H1 (cell line): Measurements from ENCODE around the gene GP2. TPM values are rescaled to one million over a fixed set of nuclear protein-coding genes. Genes with fewer than 3 reads are reported as not detected.

ENCODE experiments used
- CTCF ChIA-PET: fragments of 300-600 bp; sonication (Branson Sonifier 250); formaldehyde crosslinking; loops from one replicate; lab custom pipeline; 2021; ENCODE audit not compliant: partially characterized antibody; lab: Charles Lee
- POLR2A ChIA-PET: fragments of 300-600 bp; sonication (Branson Sonifier 250); formaldehyde crosslinking; loops from one replicate; lab custom pipeline; 2021; ENCODE audit warnings: inconsistent platforms; ENCODE audit not compliant: partially characterized antibody; lab: Charles Lee
- DNase-seq, 2 experiments: peaks; one replicate each; pipeline versions ENCODE4 v3.0.0 to v3.0.0-alpha.2; 2010 to 2022; ENCODE audit warnings: low spot score in 2 of 2, low read depth in 1 of 2, mixed read lengths in 1 of 2
- FAIRE-seq: peaks from 2 replicates; lab custom pipeline; 2011; peaks lifted over from hg19 to GRCh38; lab: Jason Lieb, UNC
- H2AFZ ChIP-seq: 2 replicates; pipeline ENCODE4 v1.8.1; 2012; ENCODE audit warnings: low read length, inconsistent platforms
- H2AK5ac ChIP-seq: 2 replicates; pipeline ENCODE4 v1.6.1; 2013; ENCODE audit warnings: low read depth, low read length
- H2BK120ac ChIP-seq: replicated peaks from 2 replicates; pipeline ENCODE3; 2013; ENCODE audit warnings: low read depth, low read length, inconsistent platforms
- H2BK12ac ChIP-seq: 2 replicates; pipeline ENCODE4 v1.6.1; 2013; ENCODE audit warnings: low read depth, low read length
- H2BK15ac ChIP-seq: 2 replicates; pipeline ENCODE4 v1.6.1; 2013; ENCODE audit warnings: low read length
- H2BK20ac ChIP-seq: 2 replicates; pipeline ENCODE4 v1.6.1; 2013; ENCODE audit warnings: low read length
- H2BK5ac ChIP-seq: 2 replicates; pipeline ENCODE4 v1.6.1; 2013; ENCODE audit warnings: low read depth, low read length
- H3K14ac ChIP-seq: 2 replicates; pipeline ENCODE4 v1.6.1; 2013; ENCODE audit warnings: inconsistent platforms; ENCODE audit not compliant: insufficient read length
- H3K18ac ChIP-seq: 2 replicates; pipeline ENCODE4 v1.6.1; 2013; ENCODE audit warnings: low read length; ENCODE audit errors: extremely low read depth
- H3K23ac ChIP-seq: 2 replicates; pipeline ENCODE4 v1.6.1; 2013; ENCODE audit warnings: inconsistent platforms; ENCODE audit not compliant: insufficient read length
- H3K23me2 ChIP-seq: 2 replicates; pipeline ENCODE4 v1.6.1; 2013; ENCODE audit warnings: low read depth, low read length
- H3K27ac ChIP-seq: 2 replicates; pipeline ENCODE4 v1.6.1; 2011; ENCODE audit warnings: low read depth, low read length, inconsistent platforms
- H3K27me3 ChIP-seq, 4 experiments: replicated peaks in 1 of 4; 1 replicate in 1 of 4; 2 replicates in 3 of 4; pipeline versions ENCODE4 v1.6.1 to v1.8.1; 2011 to 2013; ENCODE audit warnings: low read length in 3 of 4, mild to moderate bottlenecking in 3 of 4, inconsistent platforms in 2 of 4, mixed read lengths in 2 of 4, moderate library complexity in 1 of 4; ENCODE audit not compliant: control insufficient read depth in 3 of 4, insufficient read depth in 3 of 4; ENCODE audit errors: extremely low read depth in 1 of 4
- H3K36me3 ChIP-seq, 4 experiments: 2 replicates each; pipeline versions ENCODE4 v1.6.1 to v1.8.1; 2011 to 2013; ENCODE audit warnings: mild to moderate bottlenecking in 4 of 4, low read length in 3 of 4, moderate library complexity in 2 of 4, control low read depth in 1 of 4, inconsistent platforms in 1 of 4; ENCODE audit not compliant: insufficient read depth in 4 of 4, control insufficient read depth in 2 of 4
- H3K4ac ChIP-seq: replicated peaks from 2 replicates; pipeline ENCODE3; 2013; ENCODE audit warnings: low read length, low read depth, mixed read lengths, inconsistent platforms; ENCODE audit not compliant: insufficient read length
- H3K4me1 ChIP-seq, 4 experiments: replicated peaks in 1 of 4; 1 replicate in 1 of 4; 2 replicates in 3 of 4; pipeline versions ENCODE4 v1.6.1 to v1.8.1; 2011 to 2013; ENCODE audit warnings: low read length in 3 of 4, inconsistent platforms in 2 of 4, mixed read lengths in 1 of 4; ENCODE audit not compliant: insufficient read depth in 4 of 4, control insufficient read depth in 3 of 4
- H3K4me2 ChIP-seq, 2 experiments: 2 replicates each; pipeline versions ENCODE4 v1.6.1 to v1.8.1; 2011 to 2013; ENCODE audit warnings: low read depth in 2 of 2, low read length in 2 of 2, control low read depth in 1 of 2, inconsistent platforms in 1 of 2, mild to moderate bottlenecking in 1 of 2; ENCODE audit not compliant: insufficient read depth in 1 of 2
- H3K4me3 ChIP-seq, 4 experiments: fragments of 200-600, 300-600 bp in 1 of 4; sonication (generic), shearing (Covaris generic), sonication (Bioruptor Twin) in 1 of 4; 2 replicates each; pipeline versions ENCODE4 v1.5.1 to v1.8.1; 2011 to 2016; ENCODE audit warnings: low read length in 4 of 4, low read depth in 3 of 4, control low read depth in 2 of 4, inconsistent platforms in 2 of 4, mild to moderate bottlenecking in 2 of 4, mixed read lengths in 1 of 4, moderate library complexity in 1 of 4; ENCODE audit not compliant: insufficient read depth in 2 of 4; ENCODE audit errors: extremely low read depth in 1 of 4
- H3K56ac ChIP-seq: replicated peaks from 2 replicates; pipeline ENCODE3; 2013; ENCODE audit warnings: low read depth, mild to moderate bottlenecking, mixed read lengths, low read length, inconsistent platforms; ENCODE audit not compliant: insufficient read length
- H3K79me1 ChIP-seq: 2 replicates; pipeline ENCODE4 v1.6.1; 2013; ENCODE audit warnings: low read depth, low read length, control low read depth
- H3K79me2 ChIP-seq, 2 experiments: 2 replicates each; pipeline versions ENCODE4 v1.6.1 to v1.8.1; 2012 to 2013; ENCODE audit warnings: low read length in 2 of 2, mild to moderate bottlenecking in 2 of 2, inconsistent platforms in 1 of 2; ENCODE audit not compliant: insufficient read depth in 2 of 2, control insufficient read depth in 1 of 2
- H3K9ac ChIP-seq, 4 experiments: replicated peaks in 1 of 4; 1 replicate in 1 of 4; 2 replicates in 3 of 4; pipeline versions ENCODE4 v1.6.1 to v1.8.1; 2011 to 2013; ENCODE audit warnings: low read depth in 3 of 4, low read length in 3 of 4, control low read depth in 2 of 4, mild to moderate bottlenecking in 2 of 4, moderate library complexity in 2 of 4, inconsistent platforms in 1 of 4; ENCODE audit errors: extremely low read depth in 1 of 4
- H3K9me3 ChIP-seq, 2 experiments: 2 replicates each; pipeline versions ENCODE4 v1.6.1 to v1.8.1; 2012 to 2013; ENCODE audit warnings: mild to moderate bottlenecking in 2 of 2, moderate library complexity in 2 of 2, control low read depth in 1 of 2, inconsistent platforms in 1 of 2, low read depth in 1 of 2, low read length in 1 of 2, mixed read lengths in 1 of 2; ENCODE audit not compliant: insufficient read depth in 2 of 2
- H4K20me1 ChIP-seq, 2 experiments: replicated peaks in 1 of 2; 2 replicates each; pipeline versions ENCODE3 to v1.8.1; 2011 to 2013; ENCODE audit warnings: inconsistent platforms in 2 of 2, low read length in 2 of 2, mild to moderate bottlenecking in 1 of 2; ENCODE audit not compliant: insufficient read depth in 2 of 2, control insufficient read depth in 1 of 2
- H4K5ac ChIP-seq: 2 replicates; pipeline ENCODE4 v1.6.1; 2013; ENCODE audit warnings: low read length, low read depth, mixed read lengths, inconsistent platforms; ENCODE audit not compliant: insufficient read length
- H4K8ac ChIP-seq: 2 replicates; pipeline ENCODE4 v1.8.0; 2013; ENCODE audit warnings: mild to moderate bottlenecking, moderate library complexity, low read length, inconsistent platforms; ENCODE audit not compliant: insufficient read depth; ENCODE audit errors: extremely low read depth
- H4K91ac ChIP-seq: replicated peaks from 2 replicates; pipeline ENCODE3; 2013; ENCODE audit warnings: low read length, mixed read lengths, inconsistent platforms; ENCODE audit not compliant: insufficient read length
- ATF2 ChIP-seq: IDR thresholded peaks from 2 replicates; pipeline ENCODE4 v1.6.1; 2012; ENCODE audit warnings: low read length, inconsistent platforms
- CHD1 ChIP-seq: IDR thresholded peaks from 2 replicates; pipeline ENCODE4 v1.6.1; 2012; ENCODE audit warnings: low read depth, low read length, improper control_type of control experiment
- MAX ChIP-seq: IDR thresholded peaks from 2 replicates; pipeline ENCODE4 v1.6.1; 2012; ENCODE audit warnings: inconsistent platforms
- TAF1 ChIP-seq: IDR thresholded peaks from 2 replicates; pipeline ENCODE4 v1.6.1; 2011; ENCODE audit warnings: mild to moderate bottlenecking, low read depth, low read length
- TEAD4 ChIP-seq: IDR thresholded peaks from 2 replicates; pipeline ENCODE4 v1.6.1; 2012; ENCODE audit warnings: low read depth, low read length, inconsistent platforms, mixed read lengths
- WGBS, 2 experiments: shearing (Covaris generic) in 1 of 2; methylation state at CpG; one replicate each; pipeline versions ENCODE4 v1.1.6 to v1.1.7; 2013 to 2015; ENCODE audit warnings: low lambda C conversion rate in 2 of 2, mixed read lengths in 2 of 2, inconsistent platforms in 1 of 2, low coverage in 1 of 2, missing lambda C conversion rate in 1 of 2; ENCODE audit not compliant: insufficient replicate concordance in 2 of 2, insufficient coverage in 1 of 2, insufficient read length in 1 of 2; ENCODE audit errors: extremely low coverage in 1 of 2, missing lambda C conversion rate in 1 of 2; 5-methylcytosine and 5-hydroxymethylcytosine counted together
- polyA plus RNA-seq, 7 experiments: library from polyadenylated mRNA; depleted of rRNA in 3 of 7; stranded (reverse) in 5 of 7; unstranded in 2 of 7; fragments of >200 nt in 5 of 7; fragments of 200-250 nt in 2 of 7; gene quantifications; 1 replicate in 5 of 7; 2 replicates in 1 of 7; 4 replicates in 1 of 7; pipeline versions ENCODE4 v1.2.1 to v1.2.3, GENCODE V29; 2011 to 2013; ENCODE audit warnings: missing spikeins in 2 of 7, mixed read lengths in 2 of 7
- total RNA-seq: library from RNA; stranded (reverse); fragmentation: NEBNext Ultra II Directional; extraction: Animal tissue kit (Norgen Biotek cat#: 25700); gene quantifications from 2 replicates; pipeline ENCODE4 v1.2.1, GENCODE V29; 2021

The GP2 gene
- total and polyA plus RNA-seq, 2 of the 8 experiments (the other 6 are each of a cell fraction or from before 2014, with no cell fraction given), result not detected

DNA sequence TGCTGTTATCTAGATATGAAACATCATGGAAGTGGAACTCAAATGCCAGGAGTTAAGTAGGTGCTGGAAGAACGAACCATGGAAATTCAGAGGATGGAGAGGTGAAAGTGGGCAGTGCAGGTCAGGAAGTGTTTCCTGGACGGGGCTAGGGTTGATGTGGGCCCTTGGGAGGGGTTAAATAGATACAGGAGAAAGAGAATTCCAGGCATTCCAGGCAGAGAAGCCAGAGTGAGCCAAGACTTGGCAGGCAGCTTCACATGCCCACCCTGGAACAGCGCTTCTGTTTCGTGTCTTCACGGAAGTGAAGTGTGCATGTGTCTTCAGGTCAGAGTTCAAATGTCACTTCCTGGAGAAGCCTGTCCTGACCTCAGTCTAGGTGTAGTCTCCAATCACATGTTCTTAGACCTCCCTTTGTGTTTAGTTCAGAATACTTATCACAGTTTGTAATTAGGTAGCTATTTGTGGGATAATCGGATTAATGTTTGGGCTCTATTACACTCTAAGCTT lies 41.3 kb downstream of the GP2 start:
- Histone ChIP-seq H3K18ac (no peak overlapping the region), H2BK120ac (no peak overlapping the region), H4K5ac (no peak overlapping the region), H3K23ac (no peak overlapping the region), H3K23me2 (no peaks in the 10 kb centered on the region), H3K9ac (no peak overlapping the region), H2BK5ac (no peak overlapping the region), H4K91ac (no peak overlapping the region), H3K27me3 (no peaks in the 10 kb centered on the region)
- no peak for FAIRE-seq
- TF ChIP-seq TAF1 (no peak), CHD1 (no peak), MAX (no peak), ATF2 (no peak), TEAD4 (peak; percentile 96)
- TF ChIP-seq, all 59 proteins: peak for 1
- no peak overlapping the region for H4K8ac ChIP-seq
- H2BK20ac ChIP-seq, result no peak overlapping the region
- no peak overlapping the region for H2AFZ ChIP-seq
- no peak overlapping the region for H2AK5ac ChIP-seq
- no peaks in the 10 kb centered on the region for H3K36me3 ChIP-seq
- no peaks in the 10 kb centered on the region for H3K79me1 ChIP-seq
- no peak overlapping the region for H3K56ac ChIP-seq
- 81% methylated on average over 6 of the region's 6 CpGs; no CpG with 5 or more reads in 1 of the 2 experiments for WGBS, 2 experiments
- no peak overlapping the region for H3K14ac ChIP-seq
- H2BK15ac ChIP-seq, result no peak overlapping the region
- no peak overlapping the region for H2BK12ac ChIP-seq
- H3K9me3 ChIP-seq, result no peaks in the 10 kb centered on the region
- H4K20me1 ChIP-seq, result no peaks in the 10 kb centered on the region
- H3K4ac ChIP-seq, result no peak overlapping the region
- H3K4me2 ChIP-seq, result no peak overlapping the region
- no peak for DNase-seq
- H3K79me2 ChIP-seq, result no peaks in the 10 kb centered on the region
- ChIA-PET CTCF (interaction anchor here (1.2 to 2.0 kb wide), 3 partner anchors 15 to 379 kb away, joined by 4 to 6 read pairs (median 4); no protein-coding TSS in a partner anchor), POLR2A (interaction anchor here (1.1 kb wide), 1 partner anchor 14 kb away, joined by 3 read pairs; no protein-coding TSS in a partner anchor)
- H3K27ac ChIP-seq, result no peak overlapping the region
- no peak overlapping the region for H3K4me3 ChIP-seq
- H3K4me1 ChIP-seq, result peaks cover 0 to under 1% (median 0%) of the 10 kb centered on the region in 4 experiments; a peak in 3 of 7 replicates
